Suppressor macrophage treated with lipopolysaccharide for 1 hour (primary cell): ENCODE measurements around the gene AFMID.
A peak's percentile ranks its signal among the peaks of the same experiment; 100 is the strongest.
"Not testable (repeated sequence)": the region's sequence is repeated elsewhere in the genome, so short reads cannot be mapped to it uniquely, and the experiment has no call there.

Experiments used
- DNase-seq, 3 donors: peaks; one replicate each; pipeline ENCODE4 v3.0.0-alpha.2; 2020 to 2022

The AFMID gene

GRCh38 chr17:78224231-78225087 lies 37.3 kb downstream of the AFMID start:
- DNase-seq, result no peak

GRCh38 chr17:78225088-78225865 lies 38.1 kb downstream of the AFMID start:
- no peak for DNase-seq

GRCh38 chr17:78226055-78226758 lies 39.0 kb downstream of the AFMID start:
- no peak for DNase-seq

GRCh38 chr17:78226759-78227454 lies 39.7 kb downstream of the AFMID start:
- DNase-seq, result peak; percentile 83 to 89 (median 86)

- peak; percentile 89 to 92 (median 89) for DNase-seq
Measured at GRCh38 chr17:78227455-78227916, 40.3 kb downstream of the AFMID start.

- peak in 2 of 3 donors; percentile 8 to 25 for DNase-seq
Measured at GRCh38 chr17:78228176-78228575, 41.0 kb downstream of the AFMID start.

GRCh38 chr17:78230252-78230962 lies 43.2 kb downstream of the AFMID start:
- no peak for DNase-seq

GRCh38 chr17:78230996-78231935 lies 44.1 kb downstream of the AFMID start, which contains the start of gene TMEM235:
Gene TMEM235 (plus strand): TSS chr17:78231631. CDS start chr17:78232024, 393 bp downstream.
- DNase-seq, result no peak

- DNase-seq, result peak in 2 of 3 donors; percentile 32 to 59
Measured at GRCh38 chr17:78231991-78232858, 45.1 kb downstream of the AFMID start.

GRCh38 chr17:78232859-78233173 lies 45.7 kb downstream of the AFMID start:
- DNase-seq, result peak; percentile 58 to 64 (median 59)

GRCh38 chr17:78233678-78234077 lies 46.5 kb downstream of the AFMID start:
- DNase-seq, result no peak

- no peak for DNase-seq
Measured at GRCh38 chr17:78234261-78234865, 47.2 kb downstream of the AFMID start.

GRCh38 chr17:78235022-78235421 lies 47.9 kb downstream of the AFMID start:
- DNase-seq, result not testable (repeated sequence)

- no peak for DNase-seq
Measured at GRCh38 chr17:78235885-78236284, 48.7 kb downstream of the AFMID start.

- no peak for DNase-seq
Measured at GRCh38 chr17:78236362-78237127, 49.4 kb downstream of the AFMID start.

- DNase-seq, result no peak
Measured at GRCh38 chr17:78237401-78238012, 50.3 kb downstream of the AFMID start.

- no peak for DNase-seq
Measured at GRCh38 chr17:78238823-78239488, 51.8 kb downstream of the AFMID start.
